GM21423 (cell line): Measurements from ENCODE around the gene ZNF534.
"Not testable (repeated sequence)": the region's sequence is repeated elsewhere in the genome, so short reads cannot be mapped to it uniquely, and the experiment has no call there.

ENCODE experiments used
- ATAC-seq: cut with Tn5 transposase; IDR thresholded peaks from one replicate; pipeline ENCODE4 v1.9.1; 2021; ENCODE audit warnings: mild to moderate bottlenecking, moderate library complexity; ENCODE audit not compliant: unreplicated experiment

Gene ZNF534

DNA sequence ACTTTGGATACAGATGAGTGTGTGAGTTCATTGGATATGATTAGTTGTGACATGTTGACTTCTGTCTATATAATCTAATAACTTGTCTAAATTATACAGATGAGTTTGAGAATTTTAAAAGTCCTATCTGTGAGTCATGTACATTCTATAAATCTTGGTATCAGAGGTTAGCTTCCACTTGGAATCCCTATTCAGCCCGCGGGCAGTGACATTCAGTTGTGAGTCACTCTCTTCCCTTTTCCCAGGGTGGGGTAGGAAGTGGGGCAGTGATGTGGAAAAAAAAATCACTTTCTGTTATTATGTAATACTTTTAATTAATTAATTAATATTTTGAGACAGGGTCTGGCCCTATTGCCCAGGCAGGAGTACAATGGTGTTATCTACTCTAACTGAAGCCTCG is 65.6 kb downstream of the ZNF534 start:
- no peak for ATAC-seq

- no peak for ATAC-seq
Observed at GRCh38 chr19:52498571-52498970, 69.6 kb downstream of the ZNF534 start.

DNA sequence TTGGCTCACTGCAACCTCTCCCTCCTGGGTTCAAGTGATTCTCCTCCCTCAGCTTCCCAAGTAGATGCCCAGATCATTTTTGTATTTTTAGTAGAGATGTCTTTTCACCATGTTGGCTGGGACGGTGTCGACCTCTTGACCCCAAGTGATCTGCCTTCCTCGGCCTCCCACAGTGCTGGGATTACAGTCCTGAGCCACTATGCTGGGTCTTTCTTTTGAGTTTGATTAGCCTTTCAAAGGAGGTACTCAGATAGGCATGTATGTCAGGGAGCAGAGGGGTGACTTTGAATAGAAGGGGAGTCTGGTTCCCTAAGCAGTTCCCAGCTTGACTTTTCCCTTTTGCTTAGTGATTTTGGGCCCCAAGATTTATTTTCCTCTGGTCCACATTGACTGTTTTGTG is 71.5 kb downstream of the ZNF534 start:
- not testable (repeated sequence) for ATAC-seq

DNA sequence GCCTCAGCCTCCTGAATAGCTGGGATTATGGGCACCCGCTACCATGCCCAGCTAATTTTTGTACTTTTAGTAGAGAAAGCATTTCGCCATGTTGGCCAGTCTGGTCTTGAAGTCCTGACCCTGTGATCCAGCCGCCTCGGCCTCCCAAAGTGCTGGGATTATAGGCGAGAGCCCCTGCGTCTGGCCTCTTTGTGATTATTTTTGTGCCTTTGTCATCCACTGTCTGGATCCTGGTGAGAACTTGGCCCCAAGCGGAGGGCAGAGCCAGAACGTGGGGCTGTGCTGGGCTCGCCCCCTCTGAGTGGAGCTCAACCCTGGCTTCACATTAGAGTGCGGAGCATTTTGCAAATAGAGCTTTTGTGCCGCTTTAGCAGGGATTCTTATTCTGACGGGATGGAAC is 72.0 kb downstream of the ZNF534 start:
- not testable (repeated sequence) for ATAC-seq
